Lower lobe of right lung (tissue), 2 donors: ENCODE data around the gene SARDH. TPM values are rescaled to one million over a fixed set of nuclear protein-coding genes. Genes with fewer than 3 reads are reported as not detected.
A peak's percentile ranks its signal among the peaks of the same experiment; 100 is the strongest.

Source experiments
- ATAC-seq, 2 donors: fragments of 200-7000 bp; cut with Tn5 transposase; one replicate each; pipeline ENCODE4 v1.9.1; 2020 to 2022; ENCODE audit warnings: mild to moderate bottlenecking in 2 of 2, moderate library complexity in 2 of 2
- DNase-seq: peaks from one replicate; pipeline ENCODE4 v3.0.0-alpha.2; 2020
- H3K27ac ChIP-seq: fragments of 200-600 bp; one replicate; pipeline ENCODE4 v1.8.0; 2022
- H3K27me3 ChIP-seq: fragments of 200-600 bp; one replicate; pipeline ENCODE4 v1.8.0; 2022; ENCODE audit warnings: low read depth
- H3K36me3 ChIP-seq: fragments of 200-600 bp; one replicate; pipeline ENCODE4 v1.8.0; 2022; ENCODE audit warnings: mild to moderate bottlenecking
- H3K4me1 ChIP-seq: fragments of 200-600 bp; one replicate; pipeline ENCODE4 v1.8.0; 2022
- H3K4me3 ChIP-seq: fragments of 200-600 bp; one replicate; pipeline ENCODE4 v1.8.0; 2022; ENCODE audit warnings: mild to moderate bottlenecking
- H3K9me3 ChIP-seq: fragments of 200-600 bp; one replicate; pipeline ENCODE4 v1.8.0; 2022
- CTCF ChIP-seq: fragments of 200-600 bp; IDR thresholded peaks from one replicate; pipeline ENCODE4 v1.8.0; 2022; ENCODE audit warnings: antibody characterized with exemption, mild to moderate bottlenecking
- intact Hi-C: fragments of 100-400 bp; cut with DNase I; formaldehyde crosslinking; loops from one replicate; pipeline ENCODE4 v1.11.0; 2022
- total RNA-seq: library from RNA; stranded (reverse); fragmentation: NEBNext Ultra II Directional; extraction: Animal tissue kit (Norgen Biotek cat#: 25700); gene quantifications from one replicate; pipeline ENCODE4 v1.2.1, GENCODE V29; 2021
- donor health status: DM: no; HTN: yes; CAD: no; lungs with severe emphysema.

SARDH gene
- total RNA-seq, 1 donor from 2014 or later: 3.4 TPM

- intact Hi-C loops: no loop called here
- Histone ChIP-seq H3K36me3 (no peaks in the 10 kb centered on the region), H3K27me3 (peaks cover 16% of the 10 kb centered on the region), H3K4me1 (no peaks in the 10 kb centered on the region), H3K4me3 (no peak overlapping the region), H3K9me3 (no peaks in the 10 kb centered on the region), H3K27ac (no peak overlapping the region)
- DNase-seq (no peak), ATAC-seq (peak; percentile 6 to 22)
- no peak for TF ChIP-seq CTCF
Measured at GRCh38 chr9:133727277-133727875, 10.8 kb downstream of the SARDH start.

GRCh38 chr9:133726401-133727276, 11.5 kb downstream of the SARDH start:
- TF ChIP-seq CTCF: peak; percentile 60
- H3K27ac ChIP-seq: no peak overlapping the region
- H3K9me3 ChIP-seq: no peaks in the 10 kb centered on the region
- peaks cover 16% of the 10 kb centered on the region for H3K27me3 ChIP-seq
- peak; percentile 63 to 79 for ATAC-seq
- DNase-seq: peak; percentile 52
- H3K4me1 ChIP-seq: no peaks in the 10 kb centered on the region
- intact Hi-C loops: no loop called here
- no peaks in the 10 kb centered on the region for H3K36me3 ChIP-seq
- no peak overlapping the region for H3K4me3 ChIP-seq

GRCh38 chr9:133725886-133726285, 12.3 kb downstream of the SARDH start:
- Histone ChIP-seq H3K9me3 (no peaks in the 10 kb centered on the region), H3K27me3 (peaks cover 9% of the 10 kb centered on the region), H3K4me1 (no peaks in the 10 kb centered on the region), H3K36me3 (no peaks in the 10 kb centered on the region), H3K27ac (no peak overlapping the region), H3K4me3 (no peak overlapping the region)
- intact Hi-C loops: no loop called here
- DNase-seq (no peak), ATAC-seq (no peak)
- TF ChIP-seq CTCF: no peak

- H3K27me3 ChIP-seq: no peaks in the 10 kb centered on the region
- ATAC-seq: no peak
- no peak overlapping the region for H3K27ac ChIP-seq
- no peak overlapping the region for H3K4me3 ChIP-seq
- no peaks in the 10 kb centered on the region for H3K36me3 ChIP-seq
- no peak for DNase-seq
- H3K9me3 ChIP-seq: no peaks in the 10 kb centered on the region
- intact Hi-C loops: no loop called here
- TF ChIP-seq CTCF: no peak
- H3K4me1 ChIP-seq: peaks cover 14% of the 10 kb centered on the region
Measured at GRCh38 chr9:133718563-133719315, 19.4 kb downstream of the SARDH start.

GRCh38 chr9:133717113-133718031, 20.8 kb downstream of the SARDH start:
- Histone ChIP-seq H3K4me3 (no peak overlapping the region), H3K4me1 (peaks cover 14% of the 10 kb centered on the region), H3K36me3 (no peaks in the 10 kb centered on the region), H3K9me3 (no peaks in the 10 kb centered on the region), H3K27me3 (no peaks in the 10 kb centered on the region), H3K27ac (no peak overlapping the region)
- ATAC-seq (no peak), DNase-seq (no peak)
- TF ChIP-seq CTCF: no peak
- intact Hi-C loops: no loop called here
